Measurements from ENCODE around the gene FALEC. TPM values are rescaled to one million over a fixed set of nuclear protein-coding genes. Genes with fewer than 3 reads are reported as not detected.

FALEC gene
- total RNA-seq, 1 donor from 2014 or later: 1.2 TPM

DNA sequence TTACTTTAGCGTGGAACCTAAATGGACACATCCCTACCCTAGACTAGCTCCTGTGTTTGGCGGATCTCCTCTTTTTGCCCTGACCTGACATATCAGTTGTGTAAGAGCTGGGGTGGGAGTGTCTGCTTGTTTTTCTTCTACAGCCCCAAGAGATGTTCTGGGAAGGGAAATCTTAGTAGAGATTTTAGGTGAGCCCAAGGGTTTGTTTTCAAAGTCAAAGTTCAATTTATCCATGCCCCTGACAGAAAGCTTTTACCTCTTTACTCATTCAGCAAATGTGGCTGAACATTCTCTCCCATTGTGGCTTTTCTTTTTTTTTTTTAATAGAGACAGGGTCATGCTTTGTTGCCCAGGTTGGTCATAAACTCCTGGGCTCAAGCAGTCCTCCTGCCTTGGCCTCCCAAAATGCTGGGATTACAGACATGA lies 35.6 kb upstream of the FALEC start:
- H3K4me3 Mint-ChIP-seq (ENCODE audit: unreplicated experiment): no peak overlapping the region
- no peaks in the 10 kb centered on the region for H3K9me3 Mint-ChIP-seq (ENCODE audit: unreplicated experiment)
- H3K36me3 Mint-ChIP-seq (ENCODE audit: low read depth, unreplicated experiment): no peaks in the 10 kb centered on the region
- peaks cover 15% of the 10 kb centered on the region for H3K4me1 Mint-ChIP-seq (ENCODE audit: unreplicated experiment)
- DNase-seq (ENCODE audit: low spot score): no peak
- H3K27ac Mint-ChIP-seq (ENCODE audit: unreplicated experiment): no peak overlapping the region
- H3K27me3 Mint-ChIP-seq (ENCODE audit: unreplicated experiment): peaks cover 5% of the 10 kb centered on the region
- no peak for TF ChIP-seq CTCF (IDR thresholded peaks at IDR 0.05; ENCODE audit: unreplicated experiment)

- H3K36me3 Mint-ChIP-seq (ENCODE audit: low read depth, unreplicated experiment): peaks cover 3% of the 10 kb centered on the region
- no peak overlapping the region for H3K27ac Mint-ChIP-seq (ENCODE audit: unreplicated experiment)
- no peak for TF ChIP-seq CTCF (IDR thresholded peaks at IDR 0.05; ENCODE audit: unreplicated experiment)
- peaks cover 13% of the 10 kb centered on the region for H3K4me1 Mint-ChIP-seq (ENCODE audit: unreplicated experiment)
- DNase-seq (ENCODE audit: low spot score): no peak
- no peaks in the 10 kb centered on the region for H3K27me3 Mint-ChIP-seq (ENCODE audit: unreplicated experiment)
- no peaks in the 10 kb centered on the region for H3K9me3 Mint-ChIP-seq (ENCODE audit: unreplicated experiment)
- no peak overlapping the region for H3K4me3 Mint-ChIP-seq (ENCODE audit: unreplicated experiment)
Observed at GRCh38 chr1:150484431-150484830, 31.1 kb upstream of the FALEC start.

- Mint-ChIP-seq H3K27ac (ENCODE audit: unreplicated experiment) (no peak overlapping the region), H3K36me3 (ENCODE audit: low read depth, unreplicated experiment) (peaks cover 3% of the 10 kb centered on the region), H3K4me1 (ENCODE audit: unreplicated experiment) (peaks cover 12% of the 10 kb centered on the region), H3K9me3 (ENCODE audit: unreplicated experiment) (no peaks in the 10 kb centered on the region), H3K4me3 (ENCODE audit: unreplicated experiment) (no peak overlapping the region), H3K27me3 (ENCODE audit: unreplicated experiment) (no peaks in the 10 kb centered on the region)
- no peak for DNase-seq (ENCODE audit: low spot score)
- TF ChIP-seq CTCF (IDR thresholded peaks at IDR 0.05; ENCODE audit: unreplicated experiment): no peak
Observed at GRCh38 chr1:150484861-150485260, 30.7 kb upstream of the FALEC start.

DNA sequence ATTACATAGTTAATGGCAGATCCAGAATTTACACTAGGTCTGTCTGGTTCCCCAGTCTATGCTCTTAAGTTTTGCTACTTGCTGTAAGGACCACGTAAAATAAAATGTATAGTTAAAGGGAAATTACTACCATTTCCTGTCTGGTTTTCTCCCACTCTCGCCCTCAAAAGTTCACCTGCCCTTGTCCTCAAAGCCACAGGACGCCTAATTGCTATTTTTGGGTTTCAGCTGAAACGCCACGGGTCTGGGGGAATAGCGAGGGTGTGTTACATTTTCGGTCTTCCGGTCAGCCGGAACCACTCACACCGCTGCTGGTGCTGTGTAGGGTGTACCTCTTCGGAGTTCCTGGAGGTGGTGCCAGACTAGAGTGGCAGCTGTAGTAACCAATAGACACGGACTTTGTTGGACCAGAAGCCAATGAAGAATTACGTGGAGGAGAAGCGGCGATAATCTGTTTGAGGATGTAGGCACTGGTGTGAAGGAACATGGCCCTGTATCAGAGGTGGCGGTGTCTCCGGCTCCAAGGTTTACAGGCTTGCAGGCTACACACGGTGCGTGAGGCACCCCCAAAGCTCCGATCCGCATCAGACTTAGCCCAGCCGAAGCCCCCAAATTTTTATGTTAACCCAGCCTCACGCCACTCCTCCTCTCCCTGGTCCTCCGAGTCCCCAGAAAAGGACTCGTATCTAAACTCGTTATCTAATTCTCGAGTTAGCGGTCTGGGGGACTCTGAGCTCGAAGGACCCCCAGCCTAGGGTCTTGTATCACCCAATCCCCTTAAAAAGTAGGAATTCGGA lies 28.4 kb upstream of the FALEC start, which contains the start of gene TARS2:
Gene TARS2 (plus strand): TSS at position 454 of the 797 bp plus-strand sequence. CDS start 32 bp downstream, at position 486.
- peak within 1 kb of the TSS; percentile 79 for H3K27ac Mint-ChIP-seq (ENCODE audit: unreplicated experiment)
- H3K36me3 Mint-ChIP-seq (ENCODE audit: low read depth, unreplicated experiment): peaks cover 14% of the 10 kb centered on the region
- peaks cover 11% of the 10 kb centered on the region for H3K4me1 Mint-ChIP-seq (ENCODE audit: unreplicated experiment)
- peak; percentile 37 for TF ChIP-seq CTCF (IDR thresholded peaks at IDR 0.05; ENCODE audit: unreplicated experiment)
- no peaks in the 10 kb centered on the region for H3K9me3 Mint-ChIP-seq (ENCODE audit: unreplicated experiment)
- DNase-seq (ENCODE audit: low spot score): peak; percentile 92
- H3K4me3 Mint-ChIP-seq (ENCODE audit: unreplicated experiment): peak within 1 kb of the TSS; percentile 95
- no peaks in the 10 kb centered on the region for H3K27me3 Mint-ChIP-seq (ENCODE audit: unreplicated experiment)

- no peaks in the 10 kb centered on the region for H3K9me3 Mint-ChIP-seq (ENCODE audit: unreplicated experiment)
- peaks cover 14% of the 10 kb centered on the region for H3K36me3 Mint-ChIP-seq (ENCODE audit: low read depth, unreplicated experiment)
- no peak overlapping the region for H3K27ac Mint-ChIP-seq (ENCODE audit: unreplicated experiment)
- DNase-seq (ENCODE audit: low spot score): no peak
- peaks cover 11% of the 10 kb centered on the region for H3K4me1 Mint-ChIP-seq (ENCODE audit: unreplicated experiment)
- no peak for TF ChIP-seq CTCF (IDR thresholded peaks at IDR 0.05; ENCODE audit: unreplicated experiment)
- H3K27me3 Mint-ChIP-seq (ENCODE audit: unreplicated experiment): no peaks in the 10 kb centered on the region
- peak overlapping the region; percentile 95 for H3K4me3 Mint-ChIP-seq (ENCODE audit: unreplicated experiment)
Observed at GRCh38 chr1:150487763-150488115, 27.8 kb upstream of the FALEC start.
